Measurements from ENCODE around the gene SSU72.
"Not testable (repeated sequence)": the region's sequence is repeated elsewhere in the genome, so short reads cannot be mapped to it uniquely, and the experiment has no call there.

Gene SSU72

GRCh38 chr1:1526476-1526875 lies 48.2 kb downstream of the SSU72 start:
- not testable (repeated sequence) for DNase-seq (ENCODE audit: low spot score)

DNA sequence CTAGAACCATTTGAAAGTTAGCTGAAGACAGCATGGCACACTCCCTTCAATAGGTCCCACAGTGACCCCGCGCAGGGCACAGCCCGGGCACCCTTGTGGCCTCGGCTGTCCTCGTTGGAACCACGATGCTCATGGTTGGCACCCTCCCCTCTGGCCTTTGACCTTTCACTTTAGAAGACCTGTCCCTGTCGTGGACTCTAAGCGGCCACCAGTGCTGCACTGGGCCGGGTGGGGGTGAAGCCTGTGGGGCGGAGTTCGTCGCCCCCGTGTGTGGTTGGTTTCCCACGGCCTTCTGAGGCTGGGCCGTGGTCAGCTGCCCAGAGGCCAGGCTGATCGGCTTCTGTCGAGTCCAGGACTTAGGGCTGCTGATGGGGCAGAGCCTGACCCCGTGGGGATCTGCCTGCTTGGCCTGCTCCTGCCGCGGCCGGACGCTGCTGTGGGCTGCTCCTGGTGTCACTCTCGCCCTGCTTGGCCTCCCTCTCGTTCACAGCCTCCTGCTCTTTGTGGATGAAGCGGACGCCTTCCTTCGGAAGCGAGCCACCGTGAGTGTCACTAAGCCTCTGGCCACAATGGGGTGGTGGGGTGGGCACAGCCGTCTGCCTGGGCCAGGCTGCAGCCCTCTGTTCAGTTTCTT lies 49.8 kb downstream of the SSU72 start:
- DNase-seq (ENCODE audit: low spot score) = not testable (repeated sequence)

- DNase-seq (ENCODE audit: low spot score) = not testable (repeated sequence)
These were observed 51.0 kb downstream of the SSU72 start for GRCh38 chr1:1523651-1524050.

GRCh38 chr1:1523226-1523625 lies 51.4 kb downstream of the SSU72 start:
- DNase-seq (ENCODE audit: low spot score) = not testable (repeated sequence)

DNA sequence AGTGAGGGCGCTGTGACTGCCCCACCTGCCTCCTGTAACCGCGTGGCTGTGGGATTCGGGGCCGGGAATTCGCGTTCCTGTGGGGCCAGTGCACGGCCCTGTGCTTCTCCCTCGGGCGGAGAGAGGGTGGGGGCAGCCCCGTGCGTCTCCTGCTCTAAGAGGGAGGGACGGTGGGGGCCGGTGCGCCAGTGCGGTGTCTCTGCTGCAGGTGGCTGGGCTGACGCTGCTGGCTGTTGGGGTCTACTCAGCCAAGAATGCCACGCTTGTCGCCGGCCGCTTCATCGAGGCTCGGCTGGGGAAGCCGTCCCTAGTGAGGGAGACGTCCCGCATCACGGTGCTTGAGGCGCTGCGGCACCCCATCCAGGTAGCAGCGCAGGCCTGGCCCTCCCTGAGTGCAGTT lies 52.1 kb downstream of the SSU72 start:
- DNase-seq (ENCODE audit: low spot score) = not testable (repeated sequence)

DNA sequence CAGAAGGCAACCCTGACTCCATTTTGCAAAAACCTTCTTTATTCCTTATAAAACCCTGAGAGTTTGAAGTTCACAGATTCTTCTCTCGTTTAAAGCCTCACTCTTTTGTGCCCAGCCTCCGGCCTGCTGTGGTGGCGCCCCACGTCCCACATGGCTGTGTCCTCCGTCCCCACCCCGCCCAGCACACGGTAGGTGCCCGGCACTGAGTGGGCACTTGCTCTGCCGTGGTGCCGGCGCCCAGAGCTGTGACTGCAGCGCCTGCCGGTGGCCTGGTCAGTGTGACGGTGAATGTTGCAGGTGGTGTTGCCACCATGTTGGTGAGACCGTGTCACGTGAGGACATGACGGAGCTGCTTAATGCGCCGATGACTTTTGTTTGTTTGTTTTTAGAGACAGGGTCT lies 53.3 kb downstream of the SSU72 start:
- no peak for DNase-seq (ENCODE audit: low spot score)

GRCh38 chr1:1519805-1520505 lies 54.7 kb downstream of the SSU72 start:
- not testable (repeated sequence) for DNase-seq (ENCODE audit: low spot score)

GRCh38 chr1:1518621-1519007 lies 56.0 kb downstream of the SSU72 start:
- not testable (repeated sequence) for DNase-seq (ENCODE audit: low spot score)

DNA sequence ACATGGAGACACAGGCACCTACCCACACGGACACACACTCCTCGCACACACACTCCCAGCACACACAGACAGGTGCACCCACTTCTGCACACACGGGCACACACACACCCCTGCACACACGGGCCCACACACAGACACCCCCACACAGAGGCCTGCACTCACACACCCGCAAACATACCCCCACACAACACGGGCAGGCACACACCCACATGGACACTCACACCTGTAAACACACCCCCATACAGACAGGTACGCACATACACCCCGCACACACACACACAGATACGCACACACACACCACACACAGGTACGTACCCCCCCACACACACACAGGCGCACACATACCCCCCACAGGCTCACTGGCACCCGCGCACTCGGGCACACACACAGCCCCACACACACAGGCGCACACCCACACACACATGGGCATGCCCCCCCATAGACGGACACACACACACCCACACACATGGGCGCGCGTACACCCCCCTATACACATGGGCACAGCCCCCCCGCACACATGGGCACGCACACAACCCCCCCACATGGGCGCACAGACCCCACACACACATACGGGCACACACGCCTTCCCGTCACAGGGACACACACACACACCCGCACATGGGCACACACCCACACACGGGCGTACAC lies 56.6 kb downstream of the SSU72 start:
- no peak for DNase-seq (ENCODE audit: low spot score)

- not testable (repeated sequence) for DNase-seq (ENCODE audit: low spot score)
These were observed 57.7 kb downstream of the SSU72 start for GRCh38 chr1:1516923-1517322.

- not testable (repeated sequence) for DNase-seq (ENCODE audit: low spot score)
These were observed 60.3 kb downstream of the SSU72 start for GRCh38 chr1:1514376-1514775.

DNA sequence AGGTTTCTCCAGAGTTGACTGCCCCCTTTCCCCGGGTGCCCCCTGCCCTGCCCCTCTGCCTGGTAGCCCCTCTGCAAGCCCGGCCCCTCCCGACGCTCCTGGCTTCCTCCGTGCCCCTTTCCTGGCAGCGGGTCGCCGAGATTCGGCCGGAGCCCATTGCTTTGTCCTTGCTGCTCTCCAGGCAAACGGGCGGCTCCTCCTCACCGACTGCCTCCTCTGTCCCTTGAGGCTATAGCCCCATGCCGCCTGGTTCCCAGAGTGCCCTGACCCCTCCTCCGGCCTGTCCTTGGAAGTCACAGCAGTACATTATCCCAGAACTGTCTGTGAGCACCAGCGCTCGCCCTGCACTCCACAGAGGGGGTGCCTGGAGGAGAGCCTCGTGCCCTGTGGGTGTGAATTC lies 61.0 kb downstream of the SSU72 start:
- DNase-seq (ENCODE audit: low spot score) = not testable (repeated sequence)

GRCh38 chr1:1512425-1512824 lies 62.2 kb downstream of the SSU72 start:
- DNase-seq (ENCODE audit: low spot score) = not testable (repeated sequence)

- peak; percentile 93 for DNase-seq (ENCODE audit: low spot score)
These were observed 63.0 kb downstream of the SSU72 start, which contains the start of gene ATAD3A for GRCh38 chr1:1511533-1512285. Gene ATAD3A (plus strand): TSS chr1:1512162. CDS start chr1:1512269, 107 bp downstream.

- no peak for DNase-seq (ENCODE audit: low spot score)
These were observed 63.6 kb downstream of the SSU72 start for GRCh38 chr1:1510912-1511532.

- not testable (repeated sequence) for DNase-seq (ENCODE audit: low spot score)
These were observed 65.2 kb downstream of the SSU72 start for GRCh38 chr1:1509465-1509850.

DNA sequence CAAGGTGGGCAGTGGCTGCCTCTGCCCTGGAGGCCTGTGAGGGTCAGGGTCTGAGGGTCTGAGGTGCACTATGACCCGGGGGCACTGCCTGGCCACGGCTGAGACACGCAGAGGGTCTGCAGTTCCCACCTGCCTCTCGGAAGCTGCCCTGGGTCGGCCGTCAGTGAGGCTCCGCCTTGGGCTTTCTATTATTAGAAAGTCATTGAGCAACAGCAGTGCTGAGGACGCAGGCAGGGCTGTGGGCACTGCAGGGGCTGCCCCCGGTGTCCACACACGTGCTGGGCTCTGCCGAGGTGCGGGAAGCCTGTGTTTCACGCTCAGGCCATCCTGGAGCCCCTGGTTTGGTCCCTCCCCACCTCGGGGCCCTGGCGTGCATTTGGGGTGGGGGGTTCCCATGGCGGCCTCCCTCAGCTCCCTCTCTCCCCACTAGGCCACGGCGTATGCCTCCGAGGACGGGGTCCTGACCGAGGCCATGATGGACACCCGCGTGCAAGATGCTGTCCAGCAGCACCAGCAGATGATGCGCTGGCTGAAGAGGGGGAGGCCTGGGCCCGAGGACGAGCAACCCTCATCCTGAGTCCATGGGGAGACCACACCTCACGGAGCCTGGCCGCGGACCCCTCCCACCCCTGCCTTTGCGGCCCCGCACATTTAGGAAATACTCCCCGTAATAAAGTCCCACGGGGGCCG lies 65.7 kb downstream of the SSU72 start:
- not testable (repeated sequence) for DNase-seq (ENCODE audit: low spot score)

DNA sequence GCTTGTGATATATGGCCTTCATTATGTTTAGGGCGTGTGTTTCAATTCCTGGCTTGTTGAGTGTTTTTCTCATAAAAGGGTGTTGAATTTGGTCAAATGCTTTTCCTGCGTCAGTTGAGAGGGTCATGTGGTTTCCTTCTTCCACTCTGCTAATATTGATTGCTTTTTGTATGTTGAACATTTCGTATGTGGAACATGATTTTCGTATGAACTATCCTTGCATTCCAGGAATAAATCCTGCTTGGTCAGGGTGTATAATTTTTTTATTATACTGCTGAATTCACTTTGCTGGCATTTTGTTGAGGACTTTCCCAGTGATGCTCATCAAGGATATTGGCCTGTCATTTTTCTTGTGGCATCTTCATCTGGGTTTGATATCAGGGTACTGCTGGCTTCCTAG lies 67.4 kb downstream of the SSU72 start:
- DNase-seq (ENCODE audit: low spot score) = no peak

- DNase-seq (ENCODE audit: low spot score) = not testable (repeated sequence)
These were observed 68.9 kb downstream of the SSU72 start for GRCh38 chr1:1505801-1506200.

GRCh38 chr1:1505366-1505798 lies 69.3 kb downstream of the SSU72 start:
- DNase-seq (ENCODE audit: low spot score) = not testable (repeated sequence)

DNA sequence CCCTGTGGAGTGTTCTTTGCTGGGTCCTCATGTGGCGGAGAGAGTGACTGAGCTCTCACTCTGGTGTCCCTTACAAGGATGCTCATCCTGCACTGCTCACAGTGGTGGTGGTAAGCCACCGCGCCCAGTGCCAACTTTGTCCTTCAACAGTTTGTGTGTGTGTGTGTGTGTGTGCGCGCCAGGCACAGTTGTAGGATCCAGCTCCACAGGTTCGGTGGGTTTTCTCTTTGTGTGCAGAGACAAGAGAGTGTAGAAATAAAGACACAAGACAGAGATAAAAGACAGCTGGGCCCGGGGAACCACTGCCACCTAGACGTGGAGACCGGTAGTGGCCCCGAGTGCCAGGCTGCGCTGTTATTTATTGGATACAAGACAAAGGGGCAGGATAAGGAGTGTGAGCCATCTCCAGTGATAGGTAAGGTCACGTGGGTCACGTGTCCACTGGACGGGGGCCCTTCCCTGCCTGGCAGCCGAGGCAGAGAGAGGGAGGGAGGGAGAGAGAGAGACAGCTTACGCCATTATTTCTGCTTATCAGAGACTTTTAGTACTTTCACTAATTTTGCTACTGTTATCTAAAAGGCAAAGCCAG lies 69.8 kb downstream of the SSU72 start:
- not testable (repeated sequence) for DNase-seq (ENCODE audit: low spot score)

Measured in COLO829 (cell line).